Sciatic nerve (tissue), 2 donors: ENCODE data around the gene NR6A1. TPM values are rescaled to one million over a fixed set of nuclear protein-coding genes. Genes with fewer than 3 reads are reported as not detected.

ENCODE experiments used
- ATAC-seq: fragments of 200-7000 bp; cut with Tn5 transposase; one replicate; pipeline ENCODE4 v1.9.1; 2020; ENCODE audit warnings: mild to moderate bottlenecking, moderate library complexity
- DNase-seq: peaks from one replicate; pipeline ENCODE4 v3.0.0-alpha.2; 2020; ENCODE audit warnings: low spot score
- intact Hi-C: fragments of 100-400 bp; cut with DNase I; formaldehyde crosslinking; loops from one replicate; pipeline ENCODE4 v1.14.2; 2022
- total RNA-seq: library from RNA; stranded (reverse); fragmentation: NEBNext Ultra II Directional; extraction: Animal tissue kit (Norgen Biotek cat#: 25700); gene quantifications from one replicate; pipeline ENCODE4 v1.2.1, GENCODE V29; 2021
- donor health status: DM: no; HTN: no; CAD: no.
- donor health status: DM: no; HTN: no; CAD: no.

NR6A1 gene
- total RNA-seq, 1 donor from 2014 or later = 3.3 TPM

GRCh38 chr9:124709292-124709690 lies 61.8 kb downstream of the NR6A1 start:
- intact Hi-C loops = no loop called here
- DNase-seq = no peak

GRCh38 chr9:124708633-124709291 lies 62.3 kb downstream of the NR6A1 start:
- no peak for DNase-seq
- intact Hi-C loops = no loop called here
- ATAC-seq = no peak

More at GRCh38 chr9:124709292-124709690, 61.8 kb downstream of the NR6A1 start:
- no peak for ATAC-seq

- no peak for DNase-seq
- no peak for ATAC-seq
- intact Hi-C loops = no loop called here
These were observed 63.0 kb downstream of the NR6A1 start for GRCh38 chr9:124708074-124708473.

DNA sequence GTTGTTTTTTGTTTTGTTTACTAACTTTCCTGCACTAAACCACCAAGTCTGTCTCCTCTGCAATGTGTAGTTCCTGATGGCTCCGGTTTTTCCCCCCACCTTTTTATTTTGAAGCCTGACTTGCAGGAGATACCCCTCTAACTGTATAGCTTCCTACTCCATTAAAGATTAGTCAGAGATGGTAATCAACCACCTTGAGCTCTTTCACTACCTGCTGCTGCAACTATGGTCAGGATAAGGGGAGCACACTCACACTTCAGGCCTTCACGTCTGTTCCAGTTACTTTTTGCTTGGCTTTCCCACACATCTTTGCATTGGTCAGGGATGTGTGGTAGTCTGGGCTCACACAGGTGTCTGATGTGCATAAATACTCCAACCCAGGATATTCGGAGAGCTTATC lies 63.4 kb downstream of the NR6A1 start:
- DNase-seq (no peak), ATAC-seq (no peak)
- intact Hi-C loops = no loop called here

GRCh38 chr9:124706685-124707084 lies 64.4 kb downstream of the NR6A1 start:
- ATAC-seq (no peak), DNase-seq (no peak)
- intact Hi-C loops = no loop called here

GRCh38 chr9:124699575-124699974 lies 71.5 kb downstream of the NR6A1 start:
- no peak for ATAC-seq
- no peak for DNase-seq
- intact Hi-C loops = no loop called here

GRCh38 chr9:124698265-124698664 lies 72.8 kb downstream of the NR6A1 start:
- intact Hi-C loops = no loop called here
- DNase-seq = no peak
- no peak for ATAC-seq

GRCh38 chr9:124697326-124698200 lies 73.5 kb downstream of the NR6A1 start:
- DNase-seq = no peak
- no peak for ATAC-seq
- intact Hi-C loops = no loop called here

DNA sequence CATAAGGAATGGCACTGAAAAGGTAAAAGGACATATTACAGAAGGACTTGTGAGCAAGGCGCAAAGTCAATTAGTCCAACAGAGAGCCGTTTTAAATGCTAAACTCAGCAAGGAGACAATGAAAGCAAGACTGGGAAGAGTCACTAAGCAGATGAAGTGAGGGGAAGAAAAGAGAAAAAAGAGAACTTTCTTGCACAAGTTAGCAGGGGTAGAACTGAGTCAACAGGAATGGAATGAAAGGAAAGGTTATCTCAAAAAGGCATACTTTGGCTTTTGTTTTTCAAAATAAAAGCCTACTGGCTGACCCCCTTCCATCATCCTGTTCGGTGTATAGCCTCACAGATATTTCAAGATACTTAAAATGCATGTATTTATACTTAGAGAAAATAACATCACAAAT lies 75.0 kb downstream of the NR6A1 start:
- DNase-seq = no peak
- intact Hi-C loops = no loop called here
- ATAC-seq = no peak

DNA sequence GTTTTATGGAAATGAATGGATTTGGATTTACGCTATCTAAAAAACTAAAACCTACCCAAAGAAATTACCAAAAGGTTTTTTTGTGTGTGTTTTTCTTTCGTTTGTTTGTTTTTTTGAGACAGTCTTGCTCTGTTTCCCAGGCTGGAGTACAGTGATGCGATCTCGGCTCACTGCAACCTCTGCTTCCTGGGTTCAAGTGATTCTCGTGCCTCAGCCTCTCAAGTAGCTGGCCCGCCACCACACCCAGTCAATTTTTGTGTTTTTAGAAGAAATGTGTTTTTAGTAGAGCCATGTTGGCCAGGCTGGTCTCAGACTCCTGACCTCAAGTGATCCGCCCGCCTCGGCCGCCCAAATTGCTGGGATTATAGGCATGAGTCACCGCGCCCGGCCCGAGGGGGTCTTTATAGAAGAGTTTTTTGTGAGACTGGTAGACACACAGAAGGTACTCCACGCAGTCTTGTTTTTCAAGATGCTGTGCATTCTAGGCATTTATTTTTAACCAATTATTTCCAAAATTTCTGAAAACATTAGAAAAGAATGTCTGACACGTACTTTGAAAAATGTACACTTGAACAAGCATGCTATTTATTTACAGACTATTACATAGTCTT lies 75.7 kb downstream of the NR6A1 start:
- intact Hi-C loops = no loop called here
- DNase-seq (no peak), ATAC-seq (no peak)

DNA sequence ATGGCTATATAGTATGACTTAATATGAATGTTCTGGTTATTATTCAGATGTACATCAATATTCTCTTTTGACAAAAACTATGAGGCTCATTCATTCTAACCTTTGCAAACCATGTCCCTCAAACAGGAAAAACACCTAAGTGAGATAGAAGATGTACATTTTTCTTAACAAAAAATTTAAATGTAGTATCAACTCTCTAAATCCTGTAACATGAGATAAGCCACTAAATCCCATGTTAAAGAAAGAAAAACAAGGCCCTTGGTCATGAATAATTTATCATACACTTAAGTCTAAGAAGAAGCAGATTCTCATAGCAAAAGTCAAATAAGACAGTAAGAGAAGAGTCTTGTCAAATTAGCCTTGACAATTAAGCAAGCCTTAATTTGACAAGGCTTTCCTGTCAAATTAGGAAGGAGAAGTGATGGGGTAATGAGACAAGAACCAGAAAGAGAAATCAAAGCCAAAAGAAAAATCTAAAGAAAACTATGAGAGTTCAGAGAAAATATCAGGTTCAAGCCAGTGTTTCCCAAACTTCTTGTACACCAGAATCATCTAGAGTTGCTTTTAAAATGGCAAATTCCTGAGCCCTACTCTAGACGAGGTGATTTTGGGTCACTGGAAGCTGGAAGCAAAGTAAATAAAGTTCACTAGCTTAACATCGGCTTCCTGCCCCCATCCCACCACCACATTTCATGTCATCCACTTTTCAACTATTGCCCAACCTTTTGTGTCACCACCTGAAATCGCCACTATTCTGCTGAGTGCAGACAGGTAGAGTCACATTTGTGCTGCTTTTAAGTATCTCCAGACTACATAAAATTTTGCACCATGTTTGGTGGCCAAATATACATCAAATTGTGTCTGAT lies 76.5 kb downstream of the NR6A1 start:
- DNase-seq = no peak
- no peak for ATAC-seq
- intact Hi-C loops = no loop called here

DNA sequence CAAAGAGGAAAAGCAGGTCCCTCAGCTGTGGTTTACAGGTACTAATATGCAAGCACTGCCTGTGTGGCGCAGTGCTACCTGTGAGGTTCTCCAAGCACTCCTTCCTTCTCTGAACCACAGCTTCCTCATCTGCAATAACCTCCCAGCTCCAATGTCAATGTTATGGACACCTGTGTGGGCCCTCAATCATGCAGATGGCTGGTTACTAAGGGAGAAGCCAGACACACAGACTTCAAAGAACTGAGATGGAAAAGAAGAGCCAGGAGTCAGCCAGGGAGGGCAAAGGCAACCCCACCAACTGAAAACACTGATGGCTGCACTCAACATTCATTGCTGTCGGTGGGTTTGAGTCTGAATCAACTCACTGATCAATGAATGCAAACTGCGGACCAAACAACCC lies 77.7 kb downstream of the NR6A1 start:
- intact Hi-C loops = no loop called here
- DNase-seq (no peak), ATAC-seq (no peak)

DNA sequence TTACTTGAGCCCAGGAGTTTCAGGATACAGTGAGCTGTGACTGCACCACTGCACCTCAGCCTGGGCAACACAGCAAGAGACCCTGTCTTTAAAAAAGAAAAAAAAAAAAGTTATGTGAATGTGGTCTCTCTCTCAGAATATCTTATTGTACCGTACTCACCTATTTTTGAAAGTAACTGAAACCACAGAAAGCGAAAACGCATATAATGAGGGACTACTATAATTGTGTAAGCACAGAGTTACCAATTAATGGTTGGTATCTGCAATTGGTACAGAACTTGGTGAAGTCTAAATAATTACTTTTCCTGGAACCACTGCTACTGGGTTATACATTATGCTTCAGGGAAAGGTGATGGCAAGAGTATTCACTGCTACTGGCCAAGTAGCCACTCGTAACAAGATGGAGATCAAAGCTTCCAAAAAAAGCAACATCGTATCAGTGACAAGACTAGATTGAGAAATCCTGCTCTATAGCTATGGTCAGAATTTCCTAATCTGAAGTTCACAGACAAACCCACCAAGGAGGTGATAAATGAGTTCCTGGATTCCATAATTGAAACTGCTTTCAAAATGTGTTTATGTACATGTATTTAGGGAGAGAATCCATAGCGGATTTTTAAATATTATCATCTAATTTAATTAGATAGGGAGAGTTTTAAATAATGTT lies 82.7 kb downstream of the NR6A1 start:
- intact Hi-C loops = no loop called here
- no peak for ATAC-seq

GRCh38 chr9:124686918-124687317 lies 84.2 kb downstream of the NR6A1 start:
- DNase-seq = no peak
- intact Hi-C loops = no loop called here
- ATAC-seq = no peak

More for the DNA sequence above, 82.7 kb downstream of the NR6A1 start:
- DNase-seq = no peak

DNA sequence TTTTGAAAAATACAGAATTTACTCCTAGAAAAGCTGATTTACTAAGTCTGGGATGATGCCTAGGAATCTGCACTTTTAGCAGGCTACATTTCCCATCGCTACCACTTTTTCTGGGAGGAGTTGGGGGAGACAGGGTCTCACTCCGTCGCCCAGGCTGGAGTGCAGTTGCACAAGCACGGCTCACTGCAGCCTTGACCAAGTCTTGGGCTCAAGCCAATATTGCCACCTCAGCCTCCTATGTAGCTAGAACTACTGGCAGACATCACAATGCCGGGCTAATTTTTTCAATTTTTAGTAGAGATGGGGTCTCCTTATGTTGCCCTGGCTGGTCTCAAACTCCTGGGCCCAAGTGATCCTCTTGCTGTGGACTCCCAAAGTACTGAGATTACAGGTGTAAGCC lies 85.9 kb downstream of the NR6A1 start:
- DNase-seq (no peak), ATAC-seq (no peak)
- intact Hi-C loops = no loop called here

DNA sequence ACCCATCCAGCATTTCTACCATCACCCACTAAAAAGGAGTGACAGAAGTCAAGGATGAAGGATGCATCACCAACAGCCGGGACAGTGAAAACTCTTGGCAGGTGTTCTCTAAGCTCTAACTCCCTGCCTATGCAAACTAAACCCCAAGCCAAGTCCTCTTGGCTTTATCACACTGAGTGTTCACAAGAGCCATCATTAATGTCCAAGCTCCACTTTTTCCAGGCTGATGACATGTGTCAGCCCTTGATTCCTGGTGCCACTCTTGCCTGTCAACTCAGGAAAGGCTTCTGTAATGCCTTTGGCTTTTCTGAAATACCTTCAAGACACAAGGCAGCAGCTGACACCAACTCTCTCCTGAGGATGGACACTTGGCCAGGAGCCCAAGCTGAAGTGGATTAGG lies 86.9 kb downstream of the NR6A1 start:
- intact Hi-C loops = no loop called here
- DNase-seq (no peak), ATAC-seq (no peak)

DNA sequence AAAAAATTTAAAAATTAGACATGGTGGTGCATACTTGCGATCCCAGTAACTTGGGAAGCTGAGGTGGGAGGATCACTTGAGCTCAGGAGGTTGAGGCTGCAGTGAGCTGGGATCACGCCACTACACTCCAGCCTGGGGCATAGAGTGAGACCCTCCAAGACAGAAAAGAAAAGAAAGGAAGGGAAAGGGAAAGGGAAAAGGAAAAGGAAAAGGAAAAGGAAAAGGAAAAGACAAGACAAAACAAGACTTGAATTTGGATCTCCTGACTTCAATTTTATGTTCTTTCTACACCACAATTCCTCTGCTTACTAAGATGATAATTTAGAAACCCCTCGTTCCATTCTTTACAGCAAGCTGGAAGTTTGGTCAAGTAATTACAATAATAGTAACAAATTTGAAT lies 88.1 kb downstream of the NR6A1 start:
- ATAC-seq (no peak), DNase-seq (no peak)
- intact Hi-C loops = no loop called here

GRCh38 chr9:124680714-124681390 lies 90.3 kb downstream of the NR6A1 start:
- no peak for ATAC-seq
- DNase-seq = no peak
- intact Hi-C loops = no loop called here
